ENCODE measurements around the gene BBLN. TPM values are rescaled to one million over a fixed set of nuclear protein-coding genes. Genes with fewer than 3 reads are reported as not detected.
"Not testable (repeated sequence)": the region's sequence is repeated elsewhere in the genome, so short reads cannot be mapped to it uniquely, and the experiment has no call there.

The BBLN gene
- total and polyA plus RNA-seq, 2 of the 4 experiments (the other 2 are of a cell fraction): 25.1 to 103 TPM

- H3K27me3 ChIP-seq (ENCODE audit: control insufficient read depth, insufficient read depth, low read length); H2AK9ac ChIP-seq (replicated peaks; ENCODE audit: low read depth, low read length, poor library complexity); H3K18ac ChIP-seq (ENCODE audit: low read depth, low read length); H4K8ac ChIP-seq (ENCODE audit: low read depth in 2 of 2, low read length in 2 of 2); H2AFZ ChIP-seq (replicated peaks; ENCODE audit: low read length, poor library complexity); H3K4me3 ChIP-seq (ENCODE audit: insufficient read depth, low read depth, low read length); H2BK5ac ChIP-seq (ENCODE audit: low read depth, low read length, poor library complexity, severe bottlenecking); H3K56ac ChIP-seq (ENCODE audit: extremely low read depth, insufficient read depth, low read length); H4K20me1 ChIP-seq (ENCODE audit: insufficient read depth, low read length); H3K4me1 ChIP-seq (ENCODE audit: control insufficient read depth, insufficient read depth, low read length); intact Hi-C loops (cut with micrococcal nuclease); dilution Hi-C loops (cut with HindIII; ENCODE audit: low sequenced_read_pairs, unreplicated experiment); H3K9ac ChIP-seq (ENCODE audit: low read depth, low read length); H4K5ac ChIP-seq (ENCODE audit: low read depth, low read length); H3K23ac ChIP-seq (ENCODE audit: low read depth, low read length); BruUV-seq (replicated peaks); H2BK15ac ChIP-seq (ENCODE audit: low read depth, low read length); in situ Hi-C loops (cut with MboI; ENCODE audit: low sequenced_read_pairs); H2BK120ac ChIP-seq (ENCODE audit: low read depth, low read length); H3K4ac ChIP-seq (ENCODE audit: low read depth, low read length); POLR2A ChIA-PET (ENCODE audit: unreplicated experiment); H3K14ac ChIP-seq (replicated peaks; ENCODE audit: low read depth, low read length); ATAC-seq (ENCODE audit: low read depth); H2BK20ac ChIP-seq (ENCODE audit: low read depth, low read length); H2AK5ac ChIP-seq (ENCODE audit: low read depth, low read length); H3K27ac ChIP-seq (ENCODE audit: insufficient read depth, low read length); H3K4me2 ChIP-seq (ENCODE audit: low read depth, low read length); H3K9me1 ChIP-seq (ENCODE audit: insufficient read depth, low read length); H4K91ac ChIP-seq (ENCODE audit: insufficient read depth, low read depth, low read length); H3K9me3 ChIP-seq (ENCODE audit: control insufficient read depth, insufficient read depth, low read length): not testable (repeated sequence)
- Histone ChIP-seq H3K36me3 (ENCODE audit: control insufficient read depth, insufficient read depth, low read length) (peaks cover 67% of the 10 kb centered on the region), H3K79me1 (ENCODE audit: low read depth in 1 of 2, low read length in 2 of 2) (peaks cover 1 to 24% of the 10 kb centered on the region in 2 experiments; a peak in 3 of 4 replicates)
- peak; percentile 40 for TF ChIP-seq CTCF (conservative IDR thresholded peaks at IDR 0.05; ENCODE audit: low read depth, low read length)
- peak; percentile 46; the same call in 1 of the 2 replicates for TF ChIP-seq RAD21 (IDR thresholded peaks at IDR 0.05; ENCODE audit: low read length)
- DNase-seq: peak; percentile 30
- WGBS, 2 experiments (ENCODE audit: extremely low coverage in 2 of 2, insufficient read length in 1 of 2): 47% methylated on average over 3 of the region's 12 CpGs; no CpG with 5 or more reads in 1 of the 2 experiments
- CTCF ChIA-PET: interaction anchor here (0.6 kb wide), 1 partner anchor 191 kb away, joined by 3 read pairs; no protein-coding TSS in a partner anchor
Measured at GRCh38 chr9:128181480-128181879, 21.4 kb downstream of the BBLN start.
